ENCODE results near the gene SCO1.
"Not testable (repeated sequence)": the region's sequence is repeated elsewhere in the genome, so short reads cannot be mapped to it uniquely, and the experiment has no call there.

SCO1 gene

GRCh38 chr17:10731408-10731879, 34.1 kb upstream of the SCO1 start:
- DNase-seq (ENCODE audit: insufficient read length, low spot score) (no peak), FAIRE-seq (no peak)
- TF ChIP-seq CTCF (IDR thresholded peaks at IDR 0.05; ENCODE audit: insufficient read depth, missing control alignments), result no peak

- not testable (repeated sequence) for DNase-seq (ENCODE audit: insufficient read length, low spot score); FAIRE-seq
These were observed 32.9 kb upstream of the SCO1 start for GRCh38 chr17:10730247-10730646.

GRCh38 chr17:10729334-10730193, 32.2 kb upstream of the SCO1 start, which contains the start of gene TMEM220:
Gene TMEM220, minus strand, starts transcription at chr17:10730023. Its CDS starts 172 bp downstream, at chr17:10729851.
- DNase-seq (ENCODE audit: insufficient read length, low spot score) (no peak), FAIRE-seq (no peak)
- no peak for TF ChIP-seq CTCF (IDR thresholded peaks at IDR 0.05; ENCODE audit: insufficient read depth, missing control alignments)

- TF ChIP-seq CTCF (IDR thresholded peaks at IDR 0.05; ENCODE audit: insufficient read depth, missing control alignments), result no peak
- no peak for DNase-seq (ENCODE audit: insufficient read length, low spot score)
- FAIRE-seq, result no peak
These were observed 31.1 kb upstream of the SCO1 start for GRCh38 chr17:10728331-10728892.

- DNase-seq (ENCODE audit: insufficient read length, low spot score), result no peak
- FAIRE-seq, result no peak
- no peak for TF ChIP-seq CTCF (IDR thresholded peaks at IDR 0.05; ENCODE audit: insufficient read depth, missing control alignments)
These were observed 29.9 kb upstream of the SCO1 start for GRCh38 chr17:10727192-10727591.

- no peak for TF ChIP-seq CTCF (IDR thresholded peaks at IDR 0.05; ENCODE audit: insufficient read depth, missing control alignments)
- FAIRE-seq (no peak), DNase-seq (ENCODE audit: insufficient read length, low spot score) (no peak)
These were observed 28.9 kb upstream of the SCO1 start for GRCh38 chr17:10726196-10726595.

- FAIRE-seq, result no peak
- DNase-seq (ENCODE audit: insufficient read length, low spot score), result no peak
- no peak for TF ChIP-seq CTCF (IDR thresholded peaks at IDR 0.05; ENCODE audit: insufficient read depth, missing control alignments)
These were observed 27.9 kb upstream of the SCO1 start for GRCh38 chr17:10725262-10725661.

Data from D721Med (cell line).